K562 (cell line): ENCODE results near the gene MYOM1. TPM values are rescaled to one million over a fixed set of nuclear protein-coding genes. Genes with fewer than 3 reads are reported as not detected.

ENCODE experiments used
- EZH2 ChIP-seq: IDR thresholded peaks from 2 replicates; pipeline ENCODE4 v1.6.1; 2012; ENCODE audit warnings: low read depth, mild to moderate bottlenecking, inconsistent platforms, low read length, borderline replicate concordance
- HDAC2 ChIP-seq: fragments of 450-650 bp; IDR thresholded peaks from 2 replicates; pipeline ENCODE4 v1.6.1; 2016; ENCODE audit warnings: mild to moderate bottlenecking
- HNRNPL ChIP-seq: fragments of 200-400 bp; formaldehyde crosslinking; IDR thresholded peaks from 2 replicates; pipeline ENCODE4 v1.6.1; 2017; ENCODE audit warnings: low read depth, mild to moderate bottlenecking, low read length
- MCM7 ChIP-seq, 2 experiments: fragments of 450-650 bp; IDR thresholded peaks; 2 replicates each; pipeline ENCODE4 v1.6.1; 2016 to 2018
- NCOR1 ChIP-seq: fragments of 450-650 bp; IDR thresholded peaks from 2 replicates; pipeline ENCODE4 v1.6.1; 2016; ENCODE audit warnings: mild to moderate bottlenecking, moderate library complexity
- POLR3G ChIP-seq: IDR thresholded peaks from 2 replicates; pipeline ENCODE4 v1.6.1; 2011; ENCODE audit not compliant: insufficient read length, insufficient replicate concordance; ENCODE audit errors: extremely low read depth
- SMARCE1 ChIP-seq: fragments of 450-650 bp; IDR thresholded peaks from 2 replicates; pipeline ENCODE4 v1.7.1; 2016; ENCODE audit warnings: mild to moderate bottlenecking
- SRSF3 ChIP-seq: fragments of 200-400 bp; formaldehyde crosslinking; IDR thresholded peaks from 2 replicates; pipeline ENCODE4 v1.6.1; 2016; ENCODE audit warnings: mild to moderate bottlenecking, low read length, moderate library complexity; ENCODE audit not compliant: insufficient read depth
- ZNF778 ChIP-seq: fragments of 450-650 bp; formaldehyde crosslinking; IDR thresholded peaks from 2 replicates; pipeline ENCODE4 v1.4.0; 2020; ENCODE audit warnings: mild to moderate bottlenecking, moderate library complexity
- polyA plus RNA-seq, 8 experiments: library from polyadenylated mRNA; depleted of rRNA in 4 of 8; stranded (reverse) in 5 of 8; unstranded in 3 of 8; fragments of >200 nt; fragmentation: Nextera tagmentation in 2 of 8; fragmentation: Illumina TruSeq in 1 of 8; extraction: Ambion mirVana in 2 of 8; extraction: Trizol in 1 of 8; gene quantifications; 2 replicates each; pipeline versions ENCODE4 v1.2.1 to v1.2.3, GENCODE V29; 2011 to 2014; ENCODE audit warnings: inconsistent platforms in 1 of 8, missing spikeins in 1 of 8
- total RNA-seq, 7 experiments: library from RNA; depleted of rRNA in 6 of 7; stranded (reverse); fragments of >200 nt in 6 of 7; fragmentation: Illumina TruSeq in 2 of 7; extraction: Trizol in 2 of 7; gene quantifications; 2 replicates each; pipeline versions ENCODE4 v1.2.1 to v1.2.3, GENCODE V29; 2011 to 2021; ENCODE audit warnings: low replicate concordance in 1 of 7
- TF ChIP-seq, protein P1 (sequence below): fragments of 450-650 bp; IDR thresholded peaks from 2 replicates; pipeline ENCODE4 v1.6.1; 2016; ENCODE audit warnings: mild to moderate bottlenecking, moderate library complexity
- TF ChIP-seq, protein P2 (sequence below): sonication (generic); IDR thresholded peaks from 2 replicates; pipeline ENCODE4 v1.6.1; 2016
- TF ChIP-seq, protein P3 (sequence below): sonication (generic); formaldehyde crosslinking; IDR thresholded peaks from 2 replicates; pipeline ENCODE4 v1.8.0; 2022; ENCODE audit warnings: mild to moderate bottlenecking, missing genetic modification reagents
- TF ChIP-seq, protein P4 (sequence below): IDR thresholded peaks from 2 replicates; pipeline ENCODE4 v1.6.1; 2016; ENCODE audit warnings: missing genetic modification characterization, missing compliant biosample characterization

Gene MYOM1
- total and polyA plus RNA-seq, 9 of the 15 experiments (the other 6 are each of a cell fraction or from before 2014, with no cell fraction given): 0.01 to 0.62 (median 0.25) TPM

DNA sequence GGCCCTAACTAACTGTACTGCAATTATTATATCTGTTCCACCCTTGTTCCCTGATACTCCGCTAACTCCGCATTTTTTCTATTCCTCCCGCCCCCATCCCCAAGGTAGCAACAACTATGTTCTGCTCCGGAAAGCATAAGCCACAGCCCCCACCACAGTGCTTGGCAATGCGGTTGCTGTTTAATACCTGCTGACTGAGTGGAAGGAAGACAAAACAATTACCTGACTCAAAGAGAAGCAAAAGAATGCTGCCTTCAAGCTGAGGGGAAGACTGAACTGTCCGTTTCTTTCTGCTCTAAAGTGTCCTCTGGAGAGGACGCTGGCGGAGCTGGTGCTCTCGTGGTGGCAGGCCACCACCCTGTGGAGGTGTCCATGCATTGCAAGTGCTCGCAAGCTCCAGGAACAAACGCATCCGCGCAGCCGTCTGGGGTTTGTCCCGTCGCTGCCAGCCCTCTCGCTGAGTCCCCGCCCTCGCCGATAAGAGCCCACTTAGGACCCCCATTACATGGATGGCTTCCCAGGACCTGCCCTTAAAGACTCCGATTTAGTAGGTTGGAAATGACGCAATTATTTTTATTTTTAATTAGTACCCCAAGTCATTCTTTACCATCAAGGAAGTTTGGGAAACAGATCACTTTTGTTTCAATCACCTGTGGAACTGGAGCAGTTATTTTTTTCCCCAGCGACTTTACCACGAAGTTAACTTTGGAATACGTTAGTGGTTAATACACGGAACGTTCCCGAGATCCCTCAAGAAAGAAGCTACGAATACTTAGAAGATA, 26.3 kb upstream of the MYOM1 start (continued):
- TF ChIP-seq, protein P1, sequence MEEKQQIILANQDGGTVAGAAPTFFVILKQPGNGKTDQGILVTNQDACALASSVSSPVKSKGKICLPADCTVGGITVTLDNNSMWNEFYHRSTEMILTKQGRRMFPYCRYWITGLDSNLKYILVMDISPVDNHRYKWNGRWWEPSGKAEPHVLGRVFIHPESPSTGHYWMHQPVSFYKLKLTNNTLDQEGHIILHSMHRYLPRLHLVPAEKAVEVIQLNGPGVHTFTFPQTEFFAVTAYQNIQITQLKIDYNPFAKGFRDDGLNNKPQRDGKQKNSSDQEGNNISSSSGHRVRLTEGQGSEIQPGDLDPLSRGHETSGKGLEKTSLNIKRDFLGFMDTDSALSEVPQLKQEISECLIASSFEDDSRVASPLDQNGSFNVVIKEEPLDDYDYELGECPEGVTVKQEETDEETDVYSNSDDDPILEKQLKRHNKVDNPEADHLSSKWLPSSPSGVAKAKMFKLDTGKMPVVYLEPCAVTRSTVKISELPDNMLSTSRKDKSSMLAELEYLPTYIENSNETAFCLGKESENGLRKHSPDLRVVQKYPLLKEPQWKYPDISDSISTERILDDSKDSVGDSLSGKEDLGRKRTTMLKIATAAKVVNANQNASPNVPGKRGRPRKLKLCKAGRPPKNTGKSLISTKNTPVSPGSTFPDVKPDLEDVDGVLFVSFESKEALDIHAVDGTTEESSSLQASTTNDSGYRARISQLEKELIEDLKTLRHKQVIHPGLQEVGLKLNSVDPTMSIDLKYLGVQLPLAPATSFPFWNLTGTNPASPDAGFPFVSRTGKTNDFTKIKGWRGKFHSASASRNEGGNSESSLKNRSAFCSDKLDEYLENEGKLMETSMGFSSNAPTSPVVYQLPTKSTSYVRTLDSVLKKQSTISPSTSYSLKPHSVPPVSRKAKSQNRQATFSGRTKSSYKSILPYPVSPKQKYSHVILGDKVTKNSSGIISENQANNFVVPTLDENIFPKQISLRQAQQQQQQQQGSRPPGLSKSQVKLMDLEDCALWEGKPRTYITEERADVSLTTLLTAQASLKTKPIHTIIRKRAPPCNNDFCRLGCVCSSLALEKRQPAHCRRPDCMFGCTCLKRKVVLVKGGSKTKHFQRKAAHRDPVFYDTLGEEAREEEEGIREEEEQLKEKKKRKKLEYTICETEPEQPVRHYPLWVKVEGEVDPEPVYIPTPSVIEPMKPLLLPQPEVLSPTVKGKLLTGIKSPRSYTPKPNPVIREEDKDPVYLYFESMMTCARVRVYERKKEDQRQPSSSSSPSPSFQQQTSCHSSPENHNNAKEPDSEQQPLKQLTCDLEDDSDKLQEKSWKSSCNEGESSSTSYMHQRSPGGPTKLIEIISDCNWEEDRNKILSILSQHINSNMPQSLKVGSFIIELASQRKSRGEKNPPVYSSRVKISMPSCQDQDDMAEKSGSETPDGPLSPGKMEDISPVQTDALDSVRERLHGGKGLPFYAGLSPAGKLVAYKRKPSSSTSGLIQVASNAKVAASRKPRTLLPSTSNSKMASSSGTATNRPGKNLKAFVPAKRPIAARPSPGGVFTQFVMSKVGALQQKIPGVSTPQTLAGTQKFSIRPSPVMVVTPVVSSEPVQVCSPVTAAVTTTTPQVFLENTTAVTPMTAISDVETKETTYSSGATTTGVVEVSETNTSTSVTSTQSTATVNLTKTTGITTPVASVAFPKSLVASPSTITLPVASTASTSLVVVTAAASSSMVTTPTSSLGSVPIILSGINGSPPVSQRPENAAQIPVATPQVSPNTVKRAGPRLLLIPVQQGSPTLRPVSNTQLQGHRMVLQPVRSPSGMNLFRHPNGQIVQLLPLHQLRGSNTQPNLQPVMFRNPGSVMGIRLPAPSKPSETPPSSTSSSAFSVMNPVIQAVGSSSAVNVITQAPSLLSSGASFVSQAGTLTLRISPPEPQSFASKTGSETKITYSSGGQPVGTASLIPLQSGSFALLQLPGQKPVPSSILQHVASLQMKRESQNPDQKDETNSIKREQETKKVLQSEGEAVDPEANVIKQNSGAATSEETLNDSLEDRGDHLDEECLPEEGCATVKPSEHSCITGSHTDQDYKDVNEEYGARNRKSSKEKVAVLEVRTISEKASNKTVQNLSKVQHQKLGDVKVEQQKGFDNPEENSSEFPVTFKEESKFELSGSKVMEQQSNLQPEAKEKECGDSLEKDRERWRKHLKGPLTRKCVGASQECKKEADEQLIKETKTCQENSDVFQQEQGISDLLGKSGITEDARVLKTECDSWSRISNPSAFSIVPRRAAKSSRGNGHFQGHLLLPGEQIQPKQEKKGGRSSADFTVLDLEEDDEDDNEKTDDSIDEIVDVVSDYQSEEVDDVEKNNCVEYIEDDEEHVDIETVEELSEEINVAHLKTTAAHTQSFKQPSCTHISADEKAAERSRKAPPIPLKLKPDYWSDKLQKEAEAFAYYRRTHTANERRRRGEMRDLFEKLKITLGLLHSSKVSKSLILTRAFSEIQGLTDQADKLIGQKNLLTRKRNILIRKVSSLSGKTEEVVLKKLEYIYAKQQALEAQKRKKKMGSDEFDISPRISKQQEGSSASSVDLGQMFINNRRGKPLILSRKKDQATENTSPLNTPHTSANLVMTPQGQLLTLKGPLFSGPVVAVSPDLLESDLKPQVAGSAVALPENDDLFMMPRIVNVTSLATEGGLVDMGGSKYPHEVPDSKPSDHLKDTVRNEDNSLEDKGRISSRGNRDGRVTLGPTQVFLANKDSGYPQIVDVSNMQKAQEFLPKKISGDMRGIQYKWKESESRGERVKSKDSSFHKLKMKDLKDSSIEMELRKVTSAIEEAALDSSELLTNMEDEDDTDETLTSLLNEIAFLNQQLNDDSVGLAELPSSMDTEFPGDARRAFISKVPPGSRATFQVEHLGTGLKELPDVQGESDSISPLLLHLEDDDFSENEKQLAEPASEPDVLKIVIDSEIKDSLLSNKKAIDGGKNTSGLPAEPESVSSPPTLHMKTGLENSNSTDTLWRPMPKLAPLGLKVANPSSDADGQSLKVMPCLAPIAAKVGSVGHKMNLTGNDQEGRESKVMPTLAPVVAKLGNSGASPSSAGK: no peak
- no peak for TF ChIP-seq MCM7 (IDR thresholded peaks at IDR 0.05)
- TF ChIP-seq EZH2: no peak
- TF ChIP-seq, protein P2, sequence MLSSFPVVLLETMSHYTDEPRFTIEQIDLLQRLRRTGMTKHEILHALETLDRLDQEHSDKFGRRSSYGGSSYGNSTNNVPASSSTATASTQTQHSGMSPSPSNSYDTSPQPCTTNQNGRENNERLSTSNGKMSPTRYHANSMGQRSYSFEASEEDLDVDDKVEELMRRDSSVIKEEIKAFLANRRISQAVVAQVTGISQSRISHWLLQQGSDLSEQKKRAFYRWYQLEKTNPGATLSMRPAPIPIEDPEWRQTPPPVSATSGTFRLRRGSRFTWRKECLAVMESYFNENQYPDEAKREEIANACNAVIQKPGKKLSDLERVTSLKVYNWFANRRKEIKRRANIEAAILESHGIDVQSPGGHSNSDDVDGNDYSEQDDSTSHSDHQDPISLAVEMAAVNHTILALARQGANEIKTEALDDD: no peak; the same call in 1 of the 2 replicates
- no peak for TF ChIP-seq POLR3G
- TF ChIP-seq NCOR1: no peak
- TF ChIP-seq ZNF778 (CRISPR knock-in tag): no peak
- TF ChIP-seq, protein P3, sequence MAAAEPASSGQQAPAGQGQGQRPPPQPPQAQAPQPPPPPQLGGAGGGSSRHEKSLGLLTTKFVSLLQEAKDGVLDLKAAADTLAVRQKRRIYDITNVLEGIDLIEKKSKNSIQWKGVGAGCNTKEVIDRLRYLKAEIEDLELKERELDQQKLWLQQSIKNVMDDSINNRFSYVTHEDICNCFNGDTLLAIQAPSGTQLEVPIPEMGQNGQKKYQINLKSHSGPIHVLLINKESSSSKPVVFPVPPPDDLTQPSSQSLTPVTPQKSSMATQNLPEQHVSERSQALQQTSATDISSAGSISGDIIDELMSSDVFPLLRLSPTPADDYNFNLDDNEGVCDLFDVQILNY (CRISPR knock-in tag): 0 out of 2 replicates have a peak, but pooled peaks have one; percentile 52
- no peak for TF ChIP-seq HNRNPL
- no peak for TF ChIP-seq SRSF3
- no peak for TF ChIP-seq SMARCE1
- TF ChIP-seq, protein P4, sequence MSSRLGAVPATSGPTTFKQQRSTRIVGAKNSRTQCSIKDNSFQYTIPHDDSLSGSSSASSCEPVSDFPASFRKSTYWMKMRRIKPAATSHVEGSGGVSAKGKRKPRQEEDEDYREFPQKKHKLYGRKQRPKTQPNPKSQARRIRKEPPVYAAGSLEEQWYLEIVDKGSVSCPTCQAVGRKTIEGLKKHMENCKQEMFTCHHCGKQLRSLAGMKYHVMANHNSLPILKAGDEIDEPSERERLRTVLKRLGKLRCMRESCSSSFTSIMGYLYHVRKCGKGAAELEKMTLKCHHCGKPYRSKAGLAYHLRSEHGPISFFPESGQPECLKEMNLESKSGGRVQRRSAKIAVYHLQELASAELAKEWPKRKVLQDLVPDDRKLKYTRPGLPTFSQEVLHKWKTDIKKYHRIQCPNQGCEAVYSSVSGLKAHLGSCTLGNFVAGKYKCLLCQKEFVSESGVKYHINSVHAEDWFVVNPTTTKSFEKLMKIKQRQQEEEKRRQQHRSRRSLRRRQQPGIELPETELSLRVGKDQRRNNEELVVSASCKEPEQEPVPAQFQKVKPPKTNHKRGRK (tag): no peak
- no peak for TF ChIP-seq HDAC2
